ENCODE results near the gene ITCH. TPM values are rescaled to one million over a fixed set of nuclear protein-coding genes. Genes with fewer than 3 reads are reported as not detected.
"Not testable (repeated sequence)": the region's sequence is repeated elsewhere in the genome, so short reads cannot be mapped to it uniquely, and the experiment has no call there.

The ITCH gene
- polyA plus RNA-seq, 1 donor from 2014 or later, result 39.5 TPM

DNA sequence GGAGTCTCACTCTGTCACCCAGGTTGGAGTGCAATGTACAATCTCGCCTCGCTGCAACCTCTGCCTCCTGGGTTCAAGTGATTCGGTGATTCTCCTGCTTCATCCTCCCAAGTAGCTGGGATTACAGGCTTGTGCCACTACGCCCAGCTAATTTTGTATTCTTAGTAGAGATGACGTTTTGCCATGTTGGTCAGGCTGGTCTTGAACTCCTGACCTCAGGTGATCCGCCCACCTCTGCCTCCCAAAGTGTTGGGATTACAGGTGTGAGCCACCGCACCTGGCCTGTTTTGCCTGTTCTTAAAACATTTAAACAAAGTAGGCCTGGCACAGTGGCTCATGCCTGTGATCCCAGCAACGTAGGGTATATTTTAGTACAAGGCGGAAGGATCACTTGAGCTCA lies 21.9 kb upstream of the ITCH start:
- not testable (repeated sequence) for H3K27me3 ChIP-seq (ENCODE audit: insufficient read depth, low read depth, low read length); H3K79me2 ChIP-seq (replicated peaks; ENCODE audit: insufficient read depth, low read length); H3K4me3 ChIP-seq (ENCODE audit: low read length); H3K36me3 ChIP-seq (ENCODE audit: insufficient read depth, low read length); H3K9me3 ChIP-seq (ENCODE audit: low read length); H3K9ac ChIP-seq (ENCODE audit: low read length); H2AFZ ChIP-seq (ENCODE audit: low read depth, low read length); H3K9me2 ChIP-seq (ENCODE audit: insufficient read depth, low read length); H3K4me2 ChIP-seq (ENCODE audit: low read length); H3K27ac ChIP-seq (ENCODE audit: low read length); H4K20me1 ChIP-seq (ENCODE audit: insufficient read depth); H3F3A ChIP-seq (ENCODE audit: insufficient read depth, low read length, poor library complexity, severe bottlenecking)

DNA sequence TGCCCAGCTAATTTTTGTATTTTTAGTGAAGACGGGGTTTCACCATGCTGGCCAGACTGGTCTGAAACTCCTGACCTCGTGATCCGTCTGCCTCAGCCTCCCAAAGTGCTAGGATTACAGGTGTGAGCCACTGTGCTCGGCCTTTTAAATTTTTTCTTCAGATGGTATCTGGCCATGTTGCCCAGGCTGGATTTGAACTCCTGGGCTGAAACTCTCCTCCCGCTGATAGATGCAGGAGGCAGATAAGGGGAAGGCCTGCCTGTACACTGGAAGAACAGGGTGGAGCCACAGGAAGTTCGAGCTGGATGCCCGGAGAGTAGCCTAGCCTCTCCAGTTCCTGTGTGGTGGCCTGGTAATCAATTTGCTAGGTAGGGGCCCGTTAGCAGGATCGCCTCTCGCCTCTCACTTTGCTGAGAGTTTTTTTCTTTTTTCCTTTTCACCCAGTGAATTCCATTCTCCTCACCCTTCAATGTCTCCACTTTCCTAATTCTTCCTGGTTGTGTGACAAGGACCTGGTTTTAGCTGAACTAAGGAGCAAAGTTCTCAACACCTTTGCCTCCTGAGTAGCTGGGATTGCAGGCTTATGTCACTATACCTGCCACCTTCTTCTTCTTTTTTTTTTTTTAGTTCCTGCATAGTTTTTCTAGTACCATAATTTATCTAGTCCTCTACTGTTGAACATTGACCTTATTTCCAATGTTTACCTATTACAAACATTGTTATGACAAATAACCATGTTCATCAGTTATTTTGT lies 19.4 kb upstream of the ITCH start:
- Histone ChIP-seq H3K79me2 (replicated peaks; ENCODE audit: insufficient read depth, low read length) (no peaks in the 10 kb centered on the region), H2AFZ (ENCODE audit: low read depth, low read length) (no peak overlapping the region)

DNA sequence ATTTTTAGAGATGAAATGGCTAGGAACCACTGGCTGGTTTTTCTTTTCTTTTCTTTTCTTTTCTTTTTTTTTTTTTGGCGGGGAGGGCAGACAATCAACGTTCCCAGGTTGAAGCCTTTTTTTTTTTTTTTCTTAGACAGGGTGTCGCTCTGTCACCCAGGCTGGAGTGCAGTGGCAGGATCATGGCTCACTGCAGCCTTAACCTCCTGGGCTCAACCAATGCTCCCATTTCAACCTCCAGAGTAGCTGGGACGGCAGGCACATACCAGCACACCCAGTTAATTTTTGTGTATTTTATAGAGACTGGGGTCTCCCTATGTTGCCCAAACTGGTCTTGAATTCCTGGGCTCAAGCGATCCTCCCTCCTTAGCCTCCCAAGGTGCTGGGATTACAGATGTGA lies 18.8 kb upstream of the ITCH start:
- no peak overlapping the region for H3K9ac ChIP-seq (ENCODE audit: low read length)
- H3F3A ChIP-seq (ENCODE audit: insufficient read depth, low read length, poor library complexity, severe bottlenecking), result no peaks in the 10 kb centered on the region
- H3K36me3 ChIP-seq (ENCODE audit: insufficient read depth, low read length), result no peaks in the 10 kb centered on the region
- H3K27ac ChIP-seq (ENCODE audit: low read length), result no peak overlapping the region
- H3K27me3 ChIP-seq (ENCODE audit: insufficient read depth, low read depth, low read length), result no peaks in the 10 kb centered on the region
- H2AFZ ChIP-seq (ENCODE audit: low read depth, low read length), result no peak overlapping the region
- no peaks in the 10 kb centered on the region for H3K9me3 ChIP-seq (ENCODE audit: low read length)
- no peaks in the 10 kb centered on the region for H3K9me2 ChIP-seq (ENCODE audit: insufficient read depth, low read length)
- no peaks in the 10 kb centered on the region for H4K20me1 ChIP-seq (ENCODE audit: insufficient read depth)
- no peak overlapping the region for H3K4me2 ChIP-seq (ENCODE audit: low read length)
- no peaks in the 10 kb centered on the region for H3K79me2 ChIP-seq (replicated peaks; ENCODE audit: insufficient read depth, low read length)
- H3K4me3 ChIP-seq (ENCODE audit: low read length), result no peak overlapping the region
- no peak for TF ChIP-seq MXI1 (conservative IDR thresholded peaks at IDR 0.05; ENCODE audit: poor library complexity, severe bottlenecking)
- TF ChIP-seq EZH2 (IDR thresholded peaks at IDR 0.05; ENCODE audit: borderline replicate concordance, insufficient read depth, low read length, poor library complexity, severe bottlenecking), result no peak
- TF ChIP-seq RAD21 (conservative IDR thresholded peaks at IDR 0.05), result no peak
- TF ChIP-seq, protein P1, sequence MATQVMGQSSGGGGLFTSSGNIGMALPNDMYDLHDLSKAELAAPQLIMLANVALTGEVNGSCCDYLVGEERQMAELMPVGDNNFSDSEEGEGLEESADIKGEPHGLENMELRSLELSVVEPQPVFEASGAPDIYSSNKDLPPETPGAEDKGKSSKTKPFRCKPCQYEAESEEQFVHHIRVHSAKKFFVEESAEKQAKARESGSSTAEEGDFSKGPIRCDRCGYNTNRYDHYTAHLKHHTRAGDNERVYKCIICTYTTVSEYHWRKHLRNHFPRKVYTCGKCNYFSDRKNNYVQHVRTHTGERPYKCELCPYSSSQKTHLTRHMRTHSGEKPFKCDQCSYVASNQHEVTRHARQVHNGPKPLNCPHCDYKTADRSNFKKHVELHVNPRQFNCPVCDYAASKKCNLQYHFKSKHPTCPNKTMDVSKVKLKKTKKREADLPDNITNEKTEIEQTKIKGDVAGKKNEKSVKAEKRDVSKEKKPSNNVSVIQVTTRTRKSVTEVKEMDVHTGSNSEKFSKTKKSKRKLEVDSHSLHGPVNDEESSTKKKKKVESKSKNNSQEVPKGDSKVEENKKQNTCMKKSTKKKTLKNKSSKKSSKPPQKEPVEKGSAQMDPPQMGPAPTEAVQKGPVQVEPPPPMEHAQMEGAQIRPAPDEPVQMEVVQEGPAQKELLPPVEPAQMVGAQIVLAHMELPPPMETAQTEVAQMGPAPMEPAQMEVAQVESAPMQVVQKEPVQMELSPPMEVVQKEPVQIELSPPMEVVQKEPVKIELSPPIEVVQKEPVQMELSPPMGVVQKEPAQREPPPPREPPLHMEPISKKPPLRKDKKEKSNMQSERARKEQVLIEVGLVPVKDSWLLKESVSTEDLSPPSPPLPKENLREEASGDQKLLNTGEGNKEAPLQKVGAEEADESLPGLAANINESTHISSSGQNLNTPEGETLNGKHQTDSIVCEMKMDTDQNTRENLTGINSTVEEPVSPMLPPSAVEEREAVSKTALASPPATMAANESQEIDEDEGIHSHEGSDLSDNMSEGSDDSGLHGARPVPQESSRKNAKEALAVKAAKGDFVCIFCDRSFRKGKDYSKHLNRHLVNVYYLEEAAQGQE (IDR thresholded peaks at IDR 0.05; ENCODE audit: borderline replicate concordance), result no peak
- no peak for TF ChIP-seq TAF1 (IDR thresholded peaks at IDR 0.05; ENCODE audit: low read depth)
- TF ChIP-seq, protein P2, sequence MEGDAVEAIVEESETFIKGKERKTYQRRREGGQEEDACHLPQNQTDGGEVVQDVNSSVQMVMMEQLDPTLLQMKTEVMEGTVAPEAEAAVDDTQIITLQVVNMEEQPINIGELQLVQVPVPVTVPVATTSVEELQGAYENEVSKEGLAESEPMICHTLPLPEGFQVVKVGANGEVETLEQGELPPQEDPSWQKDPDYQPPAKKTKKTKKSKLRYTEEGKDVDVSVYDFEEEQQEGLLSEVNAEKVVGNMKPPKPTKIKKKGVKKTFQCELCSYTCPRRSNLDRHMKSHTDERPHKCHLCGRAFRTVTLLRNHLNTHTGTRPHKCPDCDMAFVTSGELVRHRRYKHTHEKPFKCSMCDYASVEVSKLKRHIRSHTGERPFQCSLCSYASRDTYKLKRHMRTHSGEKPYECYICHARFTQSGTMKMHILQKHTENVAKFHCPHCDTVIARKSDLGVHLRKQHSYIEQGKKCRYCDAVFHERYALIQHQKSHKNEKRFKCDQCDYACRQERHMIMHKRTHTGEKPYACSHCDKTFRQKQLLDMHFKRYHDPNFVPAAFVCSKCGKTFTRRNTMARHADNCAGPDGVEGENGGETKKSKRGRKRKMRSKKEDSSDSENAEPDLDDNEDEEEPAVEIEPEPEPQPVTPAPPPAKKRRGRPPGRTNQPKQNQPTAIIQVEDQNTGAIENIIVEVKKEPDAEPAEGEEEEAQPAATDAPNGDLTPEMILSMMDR (IDR thresholded peaks at IDR 0.05; ENCODE audit: poor library complexity, severe bottlenecking), result no peak

More for the DNA sequence above, 19.4 kb upstream of the ITCH start:
- H3K4me2 ChIP-seq (ENCODE audit: low read length), result no peak overlapping the region
- H4K20me1 ChIP-seq (ENCODE audit: insufficient read depth), result no peaks in the 10 kb centered on the region
- H3F3A ChIP-seq (ENCODE audit: insufficient read depth, low read length, poor library complexity, severe bottlenecking), result no peaks in the 10 kb centered on the region
- no peak overlapping the region for H3K4me3 ChIP-seq (ENCODE audit: low read length)
- H3K9ac ChIP-seq (ENCODE audit: low read length), result no peak overlapping the region
- no peak overlapping the region for H3K27ac ChIP-seq (ENCODE audit: low read length)
- H3K36me3 ChIP-seq (ENCODE audit: insufficient read depth, low read length), result no peaks in the 10 kb centered on the region
- H3K27me3 ChIP-seq (ENCODE audit: insufficient read depth, low read depth, low read length), result no peaks in the 10 kb centered on the region
- no peaks in the 10 kb centered on the region for H3K9me3 ChIP-seq (ENCODE audit: low read length)
- TF ChIP-seq EP300 (conservative IDR thresholded peaks at IDR 0.05; ENCODE audit: poor library complexity, severe bottlenecking) (no peak), RAD21 (conservative IDR thresholded peaks at IDR 0.05) (no peak), TAF1 (IDR thresholded peaks at IDR 0.05; ENCODE audit: low read depth) (no peak), SMC3 (conservative IDR thresholded peaks at IDR 0.05; ENCODE audit: poor library complexity) (no peak)
- TF ChIP-seq, protein P1 (IDR thresholded peaks at IDR 0.05; ENCODE audit: borderline replicate concordance), result no peak
- H3K9me2 ChIP-seq (ENCODE audit: insufficient read depth, low read length), result no peaks in the 10 kb centered on the region

All from neural cell (in vitro differentiated cells).